GM21515 (cell line): ENCODE measurements around the gene TTLL6.
"Not testable (repeated sequence)": the region's sequence is repeated elsewhere in the genome, so short reads cannot be mapped to it uniquely, and the experiment has no call there.

ENCODE experiments used
- ATAC-seq: cut with Tn5 transposase; IDR thresholded peaks from one replicate; pipeline ENCODE4 v1.9.1; 2021; ENCODE audit not compliant: unreplicated experiment

The TTLL6 gene

GRCh38 chr17:48816438-48816773 lies 623 bp downstream of the TTLL6 start:
- no peak for ATAC-seq

GRCh38 chr17:48815311-48815710 lies 1.7 kb downstream of the TTLL6 start:
- ATAC-seq: no peak

- ATAC-seq: no peak
Measured at GRCh38 chr17:48814504-48814903, 2.5 kb downstream of the TTLL6 start.

- no peak for ATAC-seq
Measured at GRCh38 chr17:48812001-48812400, 5.0 kb downstream of the TTLL6 start.

GRCh38 chr17:48809182-48809581 lies 7.8 kb downstream of the TTLL6 start:
- ATAC-seq: no peak

- ATAC-seq: no peak
Measured at GRCh38 chr17:48804936-48805411, 12.1 kb downstream of the TTLL6 start.

- no peak for ATAC-seq
Measured at GRCh38 chr17:48800626-48801217, 16.3 kb downstream of the TTLL6 start.

- ATAC-seq: no peak
Measured at GRCh38 chr17:48799069-48799723, 17.8 kb downstream of the TTLL6 start.

GRCh38 chr17:48796163-48796522 lies 20.9 kb downstream of the TTLL6 start:
- ATAC-seq: not testable (repeated sequence)

- ATAC-seq: no peak
Measured at GRCh38 chr17:48795444-48796162, 21.4 kb downstream of the TTLL6 start.

GRCh38 chr17:48792033-48792798 lies 24.8 kb downstream of the TTLL6 start:
- ATAC-seq: no peak

- ATAC-seq: no peak
Measured at GRCh38 chr17:48791128-48792032, 25.6 kb downstream of the TTLL6 start.

GRCh38 chr17:48790607-48791127 lies 26.4 kb downstream of the TTLL6 start:
- ATAC-seq: no peak

GRCh38 chr17:48787828-48788227 lies 29.2 kb downstream of the TTLL6 start:
- ATAC-seq: no peak

- no peak for ATAC-seq
Measured at GRCh38 chr17:48779421-48779820, 37.6 kb downstream of the TTLL6 start.

GRCh38 chr17:48776602-48777001 lies 40.4 kb downstream of the TTLL6 start:
- no peak for ATAC-seq

GRCh38 chr17:48773245-48773644 lies 43.8 kb downstream of the TTLL6 start:
- ATAC-seq: no peak

- no peak for ATAC-seq
Measured at GRCh38 chr17:48770954-48771353, 46.1 kb downstream of the TTLL6 start.

- no peak for ATAC-seq
Measured at GRCh38 chr17:48769009-48769675, 47.9 kb downstream of the TTLL6 start.

GRCh38 chr17:48767263-48767774 lies 49.7 kb downstream of the TTLL6 start:
- no peak for ATAC-seq
